Nephron (organoid): ENCODE results near the gene MOV10.

Source experiments
- H3K27ac Mint-ChIP-seq, 3 experiments: 2 replicates each; pipeline ENCODE4 v1.8.0; 2020; ENCODE audit warnings: mixed read lengths in 3 of 3, mild to moderate bottlenecking in 2 of 3, moderate library complexity in 1 of 3
- H3K27me3 Mint-ChIP-seq: 2 replicates; pipeline ENCODE4 v1.8.0; 2021; ENCODE audit warnings: low read depth, mild to moderate bottlenecking, moderate library complexity, mixed read lengths
- H3K36me3 Mint-ChIP-seq: 2 replicates; pipeline ENCODE4 v1.8.0; 2020; ENCODE audit warnings: low read depth, mixed read lengths
- H3K4me1 Mint-ChIP-seq: 2 replicates; pipeline ENCODE4 v1.8.0; 2020; ENCODE audit warnings: mixed read lengths
- H3K4me3 Mint-ChIP-seq, 3 experiments: 2 replicates each; pipeline ENCODE4 v1.8.0; 2020; ENCODE audit warnings: mild to moderate bottlenecking in 3 of 3, mixed read lengths in 3 of 3, moderate library complexity in 2 of 3
- H3K9me3 Mint-ChIP-seq: 2 replicates; pipeline ENCODE4 v1.8.0; 2020; ENCODE audit warnings: mixed read lengths
- TF ChIP-seq, protein P1 (sequence below), 3 experiments: fragments of 200-600 bp; sonication (generic); IDR thresholded peaks; one replicate each; pipeline ENCODE4 v1.5.0; 2021; ENCODE audit warnings: antibody characterized with exemption in 3 of 3; ENCODE audit not compliant: unreplicated experiment in 3 of 3

MOV10 gene

DNA sequence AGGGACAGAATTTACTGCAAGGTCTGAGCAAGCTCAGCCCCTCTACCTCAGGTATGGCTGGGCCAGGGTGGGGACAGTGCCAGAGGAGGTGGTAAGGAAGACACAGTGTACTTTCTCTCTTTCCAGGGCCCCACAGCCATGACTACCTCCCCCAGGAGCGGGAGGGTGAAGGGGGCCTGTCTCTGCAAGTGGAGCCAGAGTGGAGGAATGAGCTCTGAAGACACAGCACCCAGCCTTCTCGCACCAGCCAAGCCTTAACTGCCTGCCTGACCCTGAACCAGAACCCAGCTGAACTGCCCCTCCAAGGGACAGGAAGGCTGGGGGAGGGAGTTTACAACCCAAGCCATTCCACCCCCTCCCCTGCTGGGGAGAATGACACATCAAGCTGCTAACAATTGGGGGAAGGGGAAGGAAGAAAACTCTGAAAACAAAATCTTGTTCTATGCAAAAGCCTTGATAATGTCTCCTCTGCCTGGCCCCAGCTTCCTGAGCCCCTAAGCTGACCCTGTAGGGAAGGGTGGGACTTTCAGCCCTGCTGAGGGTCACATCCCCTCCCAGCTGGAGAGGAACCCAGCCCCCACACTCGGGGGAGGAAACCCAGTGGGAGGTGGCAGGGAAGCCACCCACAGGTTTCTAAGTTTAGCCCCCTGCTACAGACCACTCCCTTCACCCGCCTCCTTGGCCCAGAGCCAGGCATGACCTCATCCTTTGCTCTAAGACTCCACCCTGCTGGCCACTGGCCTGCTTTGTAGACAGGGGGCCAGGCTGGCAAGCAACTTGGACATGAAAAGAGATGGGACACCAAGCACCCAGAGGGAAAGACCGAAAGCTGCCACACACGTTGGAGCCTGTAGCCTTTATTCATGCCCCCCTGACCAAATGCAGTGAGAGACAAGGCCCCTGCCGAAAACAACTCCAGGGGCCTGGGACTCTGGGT lies 26.1 kb downstream of the MOV10 start:
- TF ChIP-seq, protein P1, sequence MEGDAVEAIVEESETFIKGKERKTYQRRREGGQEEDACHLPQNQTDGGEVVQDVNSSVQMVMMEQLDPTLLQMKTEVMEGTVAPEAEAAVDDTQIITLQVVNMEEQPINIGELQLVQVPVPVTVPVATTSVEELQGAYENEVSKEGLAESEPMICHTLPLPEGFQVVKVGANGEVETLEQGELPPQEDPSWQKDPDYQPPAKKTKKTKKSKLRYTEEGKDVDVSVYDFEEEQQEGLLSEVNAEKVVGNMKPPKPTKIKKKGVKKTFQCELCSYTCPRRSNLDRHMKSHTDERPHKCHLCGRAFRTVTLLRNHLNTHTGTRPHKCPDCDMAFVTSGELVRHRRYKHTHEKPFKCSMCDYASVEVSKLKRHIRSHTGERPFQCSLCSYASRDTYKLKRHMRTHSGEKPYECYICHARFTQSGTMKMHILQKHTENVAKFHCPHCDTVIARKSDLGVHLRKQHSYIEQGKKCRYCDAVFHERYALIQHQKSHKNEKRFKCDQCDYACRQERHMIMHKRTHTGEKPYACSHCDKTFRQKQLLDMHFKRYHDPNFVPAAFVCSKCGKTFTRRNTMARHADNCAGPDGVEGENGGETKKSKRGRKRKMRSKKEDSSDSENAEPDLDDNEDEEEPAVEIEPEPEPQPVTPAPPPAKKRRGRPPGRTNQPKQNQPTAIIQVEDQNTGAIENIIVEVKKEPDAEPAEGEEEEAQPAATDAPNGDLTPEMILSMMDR (IDR thresholded peaks at IDR 0.05; ENCODE audit: unreplicated experiment in 3 of 3): no peak

DNA sequence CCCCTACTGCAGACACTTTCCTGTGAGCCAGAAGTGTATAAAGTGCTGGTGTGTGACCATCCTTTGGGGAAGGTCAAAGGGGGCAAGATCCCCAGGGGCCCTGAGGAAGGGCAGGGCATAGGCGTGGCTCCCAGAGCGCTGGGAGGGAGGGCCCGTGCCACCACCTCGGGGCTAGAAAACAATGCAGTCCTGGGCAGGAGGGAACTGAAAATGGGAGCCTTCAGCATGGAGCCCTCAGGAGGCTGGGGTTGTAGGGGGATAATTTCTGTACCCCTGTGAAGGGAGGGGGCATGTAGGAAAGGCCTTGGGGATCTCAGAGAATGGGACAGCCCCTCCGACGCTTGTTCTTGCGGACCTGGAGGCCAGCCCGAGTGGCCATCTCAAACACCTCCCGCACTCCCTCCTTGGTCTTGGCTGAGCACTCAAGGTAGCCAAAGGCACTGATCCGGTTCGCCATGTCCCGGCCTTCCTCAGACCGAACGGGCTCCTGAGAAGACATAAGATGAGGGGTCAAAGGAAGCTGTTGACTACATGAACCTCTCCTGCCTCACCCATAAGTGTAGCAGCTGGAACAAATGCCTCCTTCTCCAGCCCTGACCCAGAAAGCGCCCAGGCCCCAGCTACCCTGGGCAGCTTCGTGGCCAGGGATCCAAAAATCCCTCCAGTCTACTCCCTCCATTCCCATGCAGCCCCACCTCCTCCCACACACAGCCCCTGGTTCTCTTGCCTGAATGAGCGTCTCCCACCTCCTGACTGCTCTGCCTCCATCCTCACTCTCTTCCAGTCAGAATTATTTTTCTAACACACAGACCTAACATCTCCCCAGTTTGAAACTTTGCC lies 27.0 kb downstream of the MOV10 start:
- Mint-ChIP-seq H3K4me3 (peak overlapping the region; percentile 57 to 77 (median 74)), H3K9me3 (no peaks in the 10 kb centered on the region), H3K27ac (peak overlapping the region; percentile 92 to 95 (median 93)), H3K27me3 (peaks cover 4% of the 10 kb centered on the region), H3K36me3 (peaks cover 59% of the 10 kb centered on the region), H3K4me1 (peaks cover 81% of the 10 kb centered on the region)
- TF ChIP-seq, protein P1 (IDR thresholded peaks at IDR 0.05; ENCODE audit: unreplicated experiment in 3 of 3): no peak

More for the DNA sequence above, 26.1 kb downstream of the MOV10 start:
- H3K36me3 Mint-ChIP-seq: peaks cover 65% of the 10 kb centered on the region
- H3K27me3 Mint-ChIP-seq: peaks cover 4% of the 10 kb centered on the region
- H3K9me3 Mint-ChIP-seq: no peaks in the 10 kb centered on the region
- peak overlapping the region; percentile 92 to 95 (median 93) for H3K27ac Mint-ChIP-seq
- peaks cover 75% of the 10 kb centered on the region for H3K4me1 Mint-ChIP-seq
- peak overlapping the region; percentile 57 to 77 (median 74) for H3K4me3 Mint-ChIP-seq

DNA sequence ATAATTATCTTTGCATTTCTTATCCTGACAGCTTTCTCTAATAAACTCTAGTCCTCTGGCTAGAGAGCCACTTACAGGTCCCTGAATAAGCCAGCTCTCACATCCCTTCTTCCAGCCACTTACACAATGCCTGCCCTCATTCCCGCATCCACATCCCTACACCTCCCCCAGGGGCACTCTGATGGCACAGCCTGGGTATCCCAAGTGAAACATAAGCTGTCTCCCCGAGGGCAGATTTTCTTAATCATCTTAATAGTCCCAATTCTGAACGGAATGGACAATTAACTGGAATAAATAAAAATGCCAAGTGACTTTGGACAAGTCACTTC lies 27.6 kb downstream of the MOV10 start:
- Mint-ChIP-seq H3K36me3 (peaks cover 54% of the 10 kb centered on the region), H3K4me3 (peak overlapping the region; percentile 7 to 51 (median 18)), H3K27me3 (peaks cover 4% of the 10 kb centered on the region), H3K4me1 (peaks cover 82% of the 10 kb centered on the region), H3K9me3 (no peaks in the 10 kb centered on the region), H3K27ac (peak overlapping the region; percentile 92 to 95 (median 93))
- TF ChIP-seq, protein P1 (IDR thresholded peaks at IDR 0.05; ENCODE audit: unreplicated experiment in 3 of 3): no peak

DNA sequence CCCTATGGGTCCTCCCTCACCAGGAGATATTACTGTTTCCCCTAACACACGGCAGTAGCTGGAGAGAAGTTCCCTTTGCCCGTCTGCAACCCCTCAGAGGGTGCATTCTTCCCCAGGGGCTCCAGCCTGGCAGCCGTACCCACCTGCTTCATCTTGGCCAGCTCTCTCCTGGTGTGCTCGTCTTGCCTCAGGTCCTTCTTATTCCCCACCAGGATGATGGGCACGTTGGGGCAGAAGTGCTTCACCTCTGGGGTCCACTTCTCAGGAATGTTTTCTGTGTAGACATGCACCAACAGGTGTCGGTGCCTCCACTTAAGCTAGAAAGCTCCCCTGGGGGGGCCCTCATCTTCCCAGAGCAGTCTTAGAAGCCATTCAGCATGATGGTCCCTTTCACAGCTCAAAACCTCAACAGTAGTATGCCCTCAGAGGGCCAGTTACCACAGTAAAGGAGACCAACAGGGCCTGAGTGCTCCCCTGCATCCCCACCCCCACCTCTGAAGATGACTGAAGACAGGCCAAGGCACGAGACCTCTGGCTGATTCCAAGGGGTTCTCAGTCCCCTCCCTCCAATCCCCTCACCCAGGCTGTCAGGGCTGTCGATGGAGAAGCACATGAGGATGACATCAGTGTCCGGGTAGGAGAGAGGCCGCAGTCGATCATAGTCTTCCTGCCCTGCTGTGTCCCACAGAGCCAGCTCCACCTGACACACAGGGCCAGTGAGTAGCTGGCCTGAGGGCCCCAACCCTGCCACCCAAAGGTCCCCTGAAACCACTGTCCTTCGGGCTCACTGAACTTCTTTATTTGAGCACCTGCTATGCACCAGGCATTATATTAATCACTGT lies 28.2 kb downstream of the MOV10 start:
- H3K4me3 Mint-ChIP-seq: peak overlapping the region; percentile 45 to 65 (median 54)
- peaks cover 4% of the 10 kb centered on the region for H3K27me3 Mint-ChIP-seq
- H3K4me1 Mint-ChIP-seq: peaks cover 79% of the 10 kb centered on the region
- H3K36me3 Mint-ChIP-seq: peaks cover 51% of the 10 kb centered on the region
- TF ChIP-seq, protein P1 (IDR thresholded peaks at IDR 0.05; ENCODE audit: unreplicated experiment in 3 of 3): no peak
- H3K9me3 Mint-ChIP-seq: no peaks in the 10 kb centered on the region
- peak overlapping the region; percentile 92 to 95 (median 93) for H3K27ac Mint-ChIP-seq

DNA sequence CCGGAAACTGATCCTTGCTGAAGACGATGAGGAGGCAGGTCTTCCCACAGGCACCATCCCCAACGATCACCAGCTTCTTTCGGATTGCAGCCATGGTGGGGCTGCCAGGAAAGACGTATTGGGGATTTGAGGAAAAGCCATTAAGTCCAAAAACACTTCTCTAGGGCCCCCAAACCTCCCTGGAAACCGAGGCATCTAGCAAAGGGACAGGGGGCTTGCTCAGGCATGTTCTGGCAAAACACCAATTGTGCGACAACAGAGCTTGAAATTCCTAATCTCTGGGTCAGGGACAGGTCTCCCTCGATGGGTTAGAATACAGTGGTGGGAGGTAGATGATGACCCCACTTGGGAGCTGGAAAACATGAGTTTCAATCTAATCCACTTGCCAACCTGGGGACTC lies 29.2 kb downstream of the MOV10 start:
- Mint-ChIP-seq H3K27me3 (peaks cover 4% of the 10 kb centered on the region), H3K9me3 (no peaks in the 10 kb centered on the region), H3K4me3 (peak overlapping the region; percentile 93 to 97 (median 95)), H3K36me3 (peaks cover 41% of the 10 kb centered on the region), H3K4me1 (peaks cover 73% of the 10 kb centered on the region), H3K27ac (peak overlapping the region; percentile 92 to 99 (median 98))
- TF ChIP-seq, protein P1 (IDR thresholded peaks at IDR 0.05; ENCODE audit: unreplicated experiment in 3 of 3): no peak
